ENCODE measurements around the gene GJB5.

Gene GJB5

DNA sequence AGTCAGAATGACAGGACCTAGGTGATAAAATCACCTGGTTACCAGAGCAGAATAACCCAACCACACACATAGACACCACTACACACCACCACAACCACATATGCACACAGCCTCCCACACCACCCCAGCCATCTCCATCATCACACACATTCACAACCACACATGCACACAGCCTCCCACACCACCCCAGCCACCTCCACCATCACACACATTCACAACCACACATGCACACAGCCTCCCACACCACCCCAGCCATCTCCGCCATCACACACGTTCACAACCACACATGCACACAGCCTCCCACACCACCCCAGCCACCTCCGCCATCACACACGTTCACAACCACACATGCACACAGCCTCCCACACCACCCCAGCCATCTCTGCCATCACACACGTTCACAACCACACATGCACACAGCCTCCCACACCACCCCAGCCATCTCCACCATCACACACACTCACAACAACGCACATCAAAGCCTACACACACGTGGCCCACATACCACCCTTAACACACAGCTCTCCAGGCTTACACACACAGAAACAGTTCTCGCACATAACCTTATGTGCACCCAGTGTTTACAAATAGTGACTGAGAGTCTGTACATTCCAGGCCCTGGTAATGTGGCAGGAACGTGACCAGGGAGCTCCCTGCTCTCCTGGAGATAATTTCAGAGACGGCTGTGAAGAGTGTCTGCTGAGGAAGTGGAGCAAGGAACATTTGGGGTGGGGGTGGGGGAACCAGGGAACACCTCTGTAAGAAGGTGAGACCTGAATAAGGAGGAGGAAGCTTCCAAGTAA, 22.9 kb downstream of the GJB5 start:
- no peak for DNase-seq (ENCODE audit: low spot score)

DNA sequence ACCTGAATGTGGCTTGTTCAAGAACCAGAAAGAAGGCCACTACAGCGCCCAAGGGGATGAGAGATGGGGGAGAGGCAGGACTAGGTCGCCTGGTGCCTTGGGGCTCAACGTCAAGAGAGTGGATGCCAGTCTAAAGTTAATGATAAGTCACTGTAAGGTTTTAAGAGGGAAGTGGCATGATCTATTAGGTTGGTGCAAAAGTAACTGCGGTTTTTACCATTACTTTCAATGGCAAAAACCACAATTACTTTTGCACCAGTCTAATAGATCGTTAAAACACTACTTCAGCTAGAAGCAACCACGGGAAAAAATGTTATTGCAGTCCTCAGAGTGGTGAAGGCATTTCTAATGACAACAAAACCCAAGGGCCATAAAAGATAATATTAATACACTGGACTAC, 23.5 kb downstream of the GJB5 start:
- DNase-seq (ENCODE audit: low spot score): no peak

DNA sequence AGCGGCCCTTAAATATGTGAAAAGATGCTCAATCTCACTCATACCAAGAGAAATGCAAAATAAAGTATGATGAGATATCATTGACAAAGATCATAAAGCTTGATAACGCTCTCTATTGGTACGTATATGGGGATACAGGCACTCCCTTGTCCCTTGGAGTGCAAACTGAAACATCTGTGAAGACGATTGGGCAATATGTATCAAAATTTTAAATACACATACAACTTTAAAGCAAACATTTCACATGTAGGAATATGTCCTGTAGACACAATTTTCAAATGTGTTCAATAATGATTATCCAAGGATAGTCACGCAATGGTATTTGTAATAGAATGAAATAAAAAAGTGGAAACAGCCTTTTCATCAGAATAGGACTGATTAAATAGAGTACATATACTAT, 24.2 kb downstream of the GJB5 start:
- no peak for DNase-seq (ENCODE audit: low spot score)

DNA sequence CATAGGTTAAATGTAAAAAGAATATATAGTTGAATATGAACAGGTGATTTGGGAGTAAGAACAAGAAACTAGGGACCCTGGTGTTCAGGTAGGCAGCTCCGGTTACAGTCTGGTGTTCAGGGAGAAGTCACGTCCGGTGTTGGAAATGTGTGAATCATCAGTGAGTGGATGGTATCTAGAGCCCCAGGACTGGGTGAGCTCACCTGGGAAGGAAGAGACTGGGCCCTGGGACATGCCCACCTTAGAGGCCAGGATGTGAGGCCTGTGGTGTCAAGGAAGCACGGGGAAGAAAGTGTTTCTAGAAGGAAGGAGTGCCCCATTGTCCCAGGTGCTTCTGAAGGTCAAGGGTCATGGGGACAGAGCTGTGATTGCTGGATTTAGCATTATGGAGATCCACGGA, 24.7 kb downstream of the GJB5 start:
- no peak for DNase-seq (ENCODE audit: low spot score)

DNA sequence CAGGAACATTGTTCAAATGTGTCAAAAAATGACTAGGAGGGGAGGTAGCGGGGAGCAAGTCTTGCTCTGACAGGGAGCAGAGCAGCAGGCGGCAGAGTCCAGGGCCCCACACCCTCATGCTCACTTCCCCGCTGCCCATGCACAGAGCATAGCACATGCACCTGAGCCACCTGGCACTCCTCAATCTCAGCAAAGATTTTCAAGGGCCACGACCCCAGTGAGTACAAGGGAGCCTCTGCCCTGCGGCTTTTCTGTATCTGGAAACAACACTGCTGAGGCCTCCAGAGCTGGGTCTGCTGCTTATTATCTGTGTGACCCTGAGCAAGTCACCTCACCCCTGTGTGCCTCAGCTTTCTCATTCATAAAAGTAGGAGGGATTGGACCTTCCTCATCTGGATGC, 25.1 kb downstream of the GJB5 start:
- no peak for DNase-seq (ENCODE audit: low spot score)

DNA sequence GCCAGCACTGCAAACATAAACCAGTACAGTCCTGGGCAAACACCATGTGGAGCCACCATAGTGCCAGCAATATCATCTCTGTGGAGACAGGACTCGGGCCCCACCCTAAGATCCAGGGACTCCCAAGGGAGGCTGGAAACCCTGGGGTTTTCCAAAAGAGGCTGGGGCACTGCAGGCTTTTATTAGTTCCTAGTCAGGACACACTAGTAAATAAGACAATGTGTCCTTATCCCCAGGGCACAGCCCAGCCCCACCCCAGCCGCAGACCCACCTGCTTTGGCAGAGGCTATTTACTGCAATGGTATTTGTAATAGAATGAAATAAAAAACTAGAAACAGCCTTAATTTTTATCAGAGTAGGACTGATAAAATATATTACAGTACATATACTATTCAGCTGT, 25.7 kb downstream of the GJB5 start:
- no peak for DNase-seq (ENCODE audit: low spot score)

DNA sequence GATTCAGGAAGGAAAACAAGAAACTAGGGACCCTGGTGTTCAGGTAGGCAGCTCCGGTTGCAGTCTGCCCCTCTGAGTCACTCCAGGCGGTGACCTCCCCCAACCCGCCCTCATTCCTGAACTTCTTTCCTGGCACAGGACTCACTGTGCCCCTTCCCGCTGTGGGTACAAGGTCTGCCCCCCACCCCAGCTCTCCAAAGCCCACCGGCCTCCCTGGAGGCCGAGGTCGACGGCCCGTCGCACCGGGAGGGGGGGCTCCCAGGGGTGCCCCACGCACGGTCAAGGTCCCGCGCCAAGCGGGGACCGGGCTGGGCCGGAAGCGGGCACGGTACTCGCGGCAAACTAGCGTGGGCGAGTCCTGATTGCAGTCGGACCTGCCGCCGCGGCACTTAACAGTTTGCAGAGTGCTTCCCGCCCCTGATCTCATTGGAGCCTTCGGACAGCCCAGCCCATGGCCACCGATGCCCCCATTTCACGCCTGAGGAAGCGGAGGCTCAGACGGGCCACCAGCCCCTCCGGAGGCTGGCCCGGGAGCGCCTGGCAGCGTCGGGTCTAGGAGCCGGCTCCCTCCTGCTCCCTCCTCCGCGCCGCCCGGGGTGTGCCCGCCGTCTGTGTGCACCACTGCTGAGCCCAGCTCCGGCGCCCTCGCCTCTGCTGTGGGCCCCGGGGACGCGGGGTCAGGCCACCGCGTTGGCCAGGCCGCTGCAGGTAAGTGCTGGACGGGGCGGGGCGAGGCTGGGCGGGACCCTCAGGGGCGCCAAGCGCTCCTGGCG, 26.4 kb downstream of the GJB5 start, which contains the start of gene GJB3:
Gene GJB3, plus strand, starts transcription at position 144 of the 773 bp plus-strand sequence. CDS start 3,549 bp downstream, outside the sequence.
- DNase-seq (ENCODE audit: low spot score): no peak

DNA sequence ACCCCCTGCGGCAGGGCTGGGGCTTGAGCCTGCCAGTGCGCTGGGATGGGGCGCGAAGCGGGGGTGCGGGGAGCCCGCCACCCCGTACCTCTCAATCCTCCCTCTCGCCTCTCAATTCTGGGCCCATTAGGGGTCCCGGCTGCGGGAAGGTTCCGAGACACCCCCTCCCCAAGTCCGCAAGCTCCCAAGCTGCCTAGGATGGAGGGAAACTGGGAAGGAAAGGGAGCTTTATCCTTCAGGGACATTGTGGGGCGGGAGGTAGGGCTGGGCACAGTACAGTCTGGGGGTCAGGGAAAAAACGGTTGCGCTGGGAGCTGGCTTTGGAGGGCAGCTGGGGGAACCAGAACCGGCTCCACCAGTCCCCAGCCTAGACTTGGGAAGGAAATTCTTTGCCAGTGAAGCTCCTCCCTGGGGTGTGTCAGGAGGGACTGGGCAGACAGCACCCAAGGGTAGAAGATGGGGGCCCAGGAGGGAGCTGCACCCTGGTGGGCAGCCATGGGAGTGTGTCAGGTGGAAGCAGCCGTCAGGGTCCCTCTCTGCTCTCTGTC, 27.1 kb downstream of the GJB5 start:
- no peak for DNase-seq (ENCODE audit: low spot score)

DNA sequence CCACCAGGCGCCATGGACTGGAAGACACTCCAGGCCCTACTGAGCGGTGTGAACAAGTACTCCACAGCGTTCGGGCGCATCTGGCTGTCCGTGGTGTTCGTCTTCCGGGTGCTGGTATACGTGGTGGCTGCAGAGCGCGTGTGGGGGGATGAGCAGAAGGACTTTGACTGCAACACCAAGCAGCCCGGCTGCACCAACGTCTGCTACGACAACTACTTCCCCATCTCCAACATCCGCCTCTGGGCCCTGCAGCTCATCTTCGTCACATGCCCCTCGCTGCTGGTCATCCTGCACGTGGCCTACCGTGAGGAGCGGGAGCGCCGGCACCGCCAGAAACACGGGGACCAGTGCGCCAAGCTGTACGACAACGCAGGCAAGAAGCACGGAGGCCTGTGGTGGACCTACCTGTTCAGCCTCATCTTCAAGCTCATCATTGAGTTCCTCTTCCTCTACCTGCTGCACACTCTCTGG, 29.9 kb downstream of the GJB5 start:
- no peak for DNase-seq (ENCODE audit: low spot score)

DNA sequence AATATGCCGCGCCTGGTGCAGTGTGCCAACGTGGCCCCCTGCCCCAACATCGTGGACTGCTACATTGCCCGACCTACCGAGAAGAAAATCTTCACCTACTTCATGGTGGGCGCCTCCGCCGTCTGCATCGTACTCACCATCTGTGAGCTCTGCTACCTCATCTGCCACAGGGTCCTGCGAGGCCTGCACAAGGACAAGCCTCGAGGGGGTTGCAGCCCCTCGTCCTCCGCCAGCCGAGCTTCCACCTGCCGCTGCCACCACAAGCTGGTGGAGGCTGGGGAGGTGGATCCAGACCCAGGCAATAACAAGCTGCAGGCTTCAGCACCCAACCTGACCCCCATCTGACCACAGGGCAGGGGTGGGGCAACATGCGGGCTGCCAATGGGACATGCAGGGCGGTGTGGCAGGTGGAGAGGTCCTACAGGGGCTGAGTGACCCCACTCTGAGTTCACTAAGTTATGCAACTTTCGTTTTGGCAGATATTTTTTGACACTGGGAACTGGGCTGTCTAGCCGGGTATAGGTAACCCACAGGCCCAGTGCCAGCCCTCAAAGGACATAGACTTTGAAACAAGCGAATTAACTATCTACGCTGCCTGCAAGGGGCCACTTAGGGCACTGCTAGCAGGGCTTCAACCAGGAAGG, 30.5 kb downstream of the GJB5 start:
- DNase-seq (ENCODE audit: low spot score): no peak

DNA sequence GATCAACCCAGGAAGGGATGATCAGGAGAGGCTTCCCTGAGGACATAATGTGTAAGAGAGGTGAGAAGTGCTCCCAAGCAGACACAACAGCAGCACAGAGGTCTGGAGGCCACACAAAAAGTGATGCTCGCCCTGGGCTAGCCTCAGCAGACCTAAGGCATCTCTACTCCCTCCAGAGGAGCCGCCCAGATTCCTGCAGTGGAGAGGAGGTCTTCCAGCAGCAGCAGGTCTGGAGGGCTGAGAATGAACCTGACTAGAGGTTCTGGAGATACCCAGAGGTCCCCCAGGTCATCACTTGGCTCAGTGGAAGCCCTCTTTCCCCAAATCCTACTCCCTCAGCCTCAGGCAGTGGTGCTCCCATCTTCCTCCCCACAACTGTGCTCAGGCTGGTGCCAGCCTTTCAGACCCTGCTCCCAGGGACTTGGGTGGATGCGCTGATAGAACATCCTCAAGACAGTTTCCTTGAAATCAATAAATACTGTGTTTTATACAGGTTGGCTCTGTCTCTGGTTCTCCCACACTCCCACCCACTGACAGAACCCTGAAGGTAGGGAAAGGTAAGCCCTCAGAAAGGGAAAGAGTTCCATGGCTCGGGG, 31.1 kb downstream of the GJB5 start:
- DNase-seq (ENCODE audit: low spot score): no peak

DNA sequence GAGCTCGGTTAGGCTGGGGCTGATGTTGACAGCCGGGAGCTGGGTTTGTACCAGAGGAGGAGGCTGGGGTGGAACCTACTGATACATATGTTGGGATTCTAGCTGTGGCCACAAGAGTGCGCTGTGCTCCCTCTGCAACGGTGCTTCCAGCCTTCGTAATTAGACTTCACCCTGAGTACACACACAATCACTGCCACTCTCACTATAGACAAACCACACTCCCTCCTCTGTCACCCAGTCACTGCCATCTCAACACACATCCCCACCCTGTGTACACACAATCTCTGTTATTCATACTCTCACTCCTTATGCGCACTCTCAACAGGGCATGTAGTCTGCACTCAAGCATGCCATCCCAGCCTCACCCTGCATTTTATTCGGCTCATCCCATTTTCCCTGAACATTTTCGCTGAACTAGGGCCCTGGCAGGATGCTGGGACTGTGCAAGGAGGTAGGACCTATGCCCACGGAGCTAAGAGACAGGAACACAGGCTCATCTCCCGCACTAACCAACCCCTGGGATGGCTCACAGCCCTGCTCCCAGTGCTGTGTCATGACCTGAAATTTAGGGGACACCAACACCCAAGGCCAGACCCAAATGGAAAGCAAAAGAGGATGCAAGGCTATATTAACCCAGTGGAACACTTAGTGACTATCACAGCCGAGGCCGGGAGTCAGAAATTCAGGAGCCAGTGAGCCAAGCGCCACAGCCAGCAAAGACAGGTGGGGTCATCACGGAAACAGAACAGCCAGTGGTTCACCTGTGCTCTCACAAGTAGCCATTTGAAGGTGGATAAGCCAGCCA, 31.9 kb downstream of the GJB5 start:
- peak; percentile 72 for DNase-seq (ENCODE audit: low spot score)

DNA sequence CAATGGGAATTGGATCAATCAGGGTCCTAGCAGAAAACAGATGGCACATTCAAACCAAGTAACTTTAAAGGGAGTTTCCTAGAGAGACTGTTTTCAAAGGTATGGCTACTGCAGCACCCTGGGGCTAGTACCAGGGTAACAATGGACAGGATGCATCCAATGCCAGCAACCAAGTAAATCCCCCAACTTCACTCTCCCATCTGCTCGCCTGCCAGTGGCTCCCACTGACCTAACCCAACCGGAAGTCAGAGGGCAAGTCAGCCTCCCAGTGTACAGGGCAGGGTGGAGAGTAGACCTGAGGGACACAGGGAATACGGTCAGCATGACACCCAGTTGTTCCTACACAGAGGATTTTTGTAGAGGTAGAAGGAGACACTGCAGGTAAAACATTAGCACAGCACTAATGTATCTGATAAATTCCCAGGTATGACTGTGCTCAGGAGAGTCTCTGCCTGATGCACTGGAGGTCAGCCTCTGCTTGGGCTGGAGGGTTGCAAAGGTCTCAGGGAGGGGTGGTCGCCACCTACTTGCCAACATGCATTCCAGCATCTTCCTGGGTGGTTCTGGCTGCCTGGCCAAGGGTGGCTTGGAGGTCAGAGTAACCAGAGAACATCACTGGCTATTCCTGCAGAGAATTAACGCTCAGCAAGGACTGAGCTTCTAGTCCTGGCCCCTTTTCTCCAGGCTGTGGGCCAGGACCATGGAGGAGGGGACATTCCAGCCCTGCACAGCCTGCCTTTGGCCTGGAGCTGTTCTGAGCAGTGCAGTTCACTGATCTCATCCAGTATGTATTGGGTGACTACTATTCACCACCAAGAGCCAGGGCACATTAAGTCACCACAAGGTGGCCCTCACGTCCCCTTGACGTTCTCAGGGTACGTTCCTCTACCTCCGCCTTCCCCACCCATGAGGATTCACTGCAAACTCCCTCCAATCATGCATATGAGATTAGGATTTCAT, 32.9 kb downstream of the GJB5 start:
- DNase-seq (ENCODE audit: low spot score): no peak

DNA sequence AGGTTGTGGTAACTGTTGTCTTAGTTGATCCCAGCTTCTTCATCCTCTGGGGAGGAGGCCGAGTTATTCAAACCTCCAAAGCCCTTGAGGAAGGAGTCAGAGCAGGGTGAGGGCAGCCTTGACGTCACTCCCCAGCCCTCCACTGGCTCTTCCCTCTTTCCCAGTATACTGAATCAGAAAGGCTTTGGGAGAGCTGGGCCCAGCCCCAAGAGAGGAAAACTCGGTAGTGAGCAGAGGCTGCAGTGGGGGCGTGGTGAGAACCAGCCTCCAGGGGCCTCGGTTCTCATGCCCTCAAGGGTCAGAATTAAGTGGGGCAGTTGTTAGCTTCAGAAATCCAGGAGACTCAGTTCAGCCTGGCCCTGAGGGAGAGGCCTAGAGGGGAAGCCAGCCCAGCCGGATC, 36.1 kb downstream of the GJB5 start:
- no peak for DNase-seq (ENCODE audit: low spot score)

DNA sequence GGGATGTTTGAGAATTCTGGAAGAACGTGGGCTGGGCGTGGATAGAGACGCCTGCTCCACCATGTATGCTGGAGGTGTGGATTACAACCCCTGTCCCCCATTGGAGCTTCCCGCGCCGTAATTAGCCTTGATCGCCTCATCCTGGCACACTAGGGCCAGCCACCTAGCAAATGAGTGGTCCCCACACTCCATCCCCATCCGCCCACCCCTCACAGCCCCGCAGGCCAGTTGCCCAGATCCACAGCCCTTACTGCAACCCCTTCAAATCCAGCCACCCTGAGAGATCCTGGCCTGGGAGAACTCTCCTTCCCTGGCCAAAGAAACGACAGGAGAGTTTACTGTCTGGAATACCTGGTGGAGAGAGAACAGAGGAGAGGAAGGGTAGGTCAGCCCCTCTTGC, 37.6 kb downstream of the GJB5 start:
- no peak for DNase-seq (ENCODE audit: low spot score)

DNA sequence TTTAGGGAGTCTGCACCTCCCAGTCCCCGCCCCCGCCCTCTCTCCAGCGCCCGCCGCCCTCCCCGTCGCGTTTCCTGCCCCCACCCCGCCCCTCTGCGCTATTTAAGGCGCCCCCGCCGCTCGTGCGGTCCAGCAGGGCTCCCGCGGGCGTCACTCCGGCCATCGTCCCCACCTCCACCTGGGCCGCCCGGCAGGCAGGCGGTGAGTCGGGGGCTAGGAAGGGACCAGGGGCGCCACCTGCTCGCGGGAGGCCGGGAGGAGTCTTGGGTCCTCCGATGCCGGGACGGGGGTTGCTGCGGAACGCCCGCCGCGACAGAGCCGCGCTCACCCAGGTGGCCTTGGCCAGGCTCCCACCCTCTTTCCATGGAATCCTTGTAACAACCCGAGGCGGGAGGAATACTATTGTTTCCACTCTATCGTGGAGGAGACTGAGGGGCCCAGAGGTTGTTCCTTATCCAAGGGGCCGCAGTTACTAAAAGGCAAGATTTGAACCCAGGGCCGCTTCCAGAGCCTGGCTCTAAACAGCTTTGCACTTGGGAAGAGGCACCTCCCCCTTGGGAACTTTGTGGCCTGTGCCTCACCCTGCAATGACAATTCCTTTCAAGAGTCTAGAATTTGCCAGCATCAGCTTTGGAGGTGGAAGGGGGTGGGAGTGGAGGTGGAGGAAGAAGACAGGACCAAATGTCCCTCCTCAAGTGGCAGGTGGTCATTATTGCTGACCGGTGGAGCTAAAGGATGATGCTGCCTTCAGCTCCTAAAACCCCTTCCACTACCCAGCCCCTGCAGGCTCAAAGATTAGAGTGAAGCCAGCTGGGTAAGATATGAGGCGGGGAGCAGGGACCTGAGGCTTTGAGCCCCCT, 38.3 kb downstream of the GJB5 start, which contains the start of gene GJA4:
Gene GJA4, plus strand, starts transcription at position 132 of the 860 bp plus-strand sequence. CDS start 1,215 bp downstream, outside the sequence.
- DNase-seq (ENCODE audit: low spot score): no peak

DNA sequence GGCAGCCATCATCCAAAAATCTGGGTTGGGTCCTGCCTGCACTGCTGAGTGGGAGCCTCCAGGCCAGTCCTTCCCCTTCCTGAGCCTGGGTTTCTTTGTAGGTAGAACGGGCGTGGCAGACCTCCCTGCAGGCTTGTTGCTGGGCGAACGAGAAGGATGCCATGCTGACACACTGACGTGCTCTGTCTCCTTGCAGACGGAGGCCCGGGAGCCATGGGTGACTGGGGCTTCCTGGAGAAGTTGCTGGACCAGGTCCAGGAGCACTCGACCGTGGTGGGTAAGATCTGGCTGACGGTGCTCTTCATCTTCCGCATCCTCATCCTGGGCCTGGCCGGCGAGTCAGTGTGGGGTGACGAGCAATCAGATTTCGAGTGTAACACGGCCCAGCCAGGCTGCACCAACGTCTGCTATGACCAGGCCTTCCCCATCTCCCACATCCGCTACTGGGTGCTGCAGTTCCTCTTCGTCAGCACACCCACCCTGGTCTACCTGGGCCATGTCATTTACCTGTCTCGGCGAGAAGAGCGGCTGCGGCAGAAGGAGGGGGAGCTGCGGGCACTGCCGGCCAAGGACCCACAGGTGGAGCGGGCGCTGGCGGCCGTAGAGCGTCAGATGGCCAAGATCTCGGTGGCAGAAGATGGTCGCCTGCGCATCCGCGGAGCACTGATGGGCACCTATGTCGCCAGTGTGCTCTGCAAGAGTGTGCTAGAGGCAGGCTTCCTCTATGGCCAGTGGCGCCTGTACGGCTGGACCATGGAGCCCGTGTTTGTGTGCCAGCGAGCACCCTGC, 39.3 kb downstream of the GJB5 start:
- peak; percentile 38 for DNase-seq (ENCODE audit: low spot score)

DNA sequence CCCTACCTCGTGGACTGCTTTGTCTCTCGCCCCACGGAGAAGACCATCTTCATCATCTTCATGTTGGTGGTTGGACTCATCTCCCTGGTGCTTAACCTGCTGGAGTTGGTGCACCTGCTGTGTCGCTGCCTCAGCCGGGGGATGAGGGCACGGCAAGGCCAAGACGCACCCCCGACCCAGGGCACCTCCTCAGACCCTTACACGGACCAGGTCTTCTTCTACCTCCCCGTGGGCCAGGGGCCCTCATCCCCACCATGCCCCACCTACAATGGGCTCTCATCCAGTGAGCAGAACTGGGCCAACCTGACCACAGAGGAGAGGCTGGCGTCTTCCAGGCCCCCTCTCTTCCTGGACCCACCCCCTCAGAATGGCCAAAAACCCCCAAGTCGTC, 39.9 kb downstream of the GJB5 start:
- peak; percentile 32 for DNase-seq (ENCODE audit: low spot score)

Measured in ecto neural progenitor cell (in vitro differentiated cells).